Smooth muscle cell of trachea (primary cell): ENCODE data around the gene PUS10. TPM values are rescaled to one million over a fixed set of nuclear protein-coding genes. Genes with fewer than 3 reads are reported as not detected.

ENCODE experiments used
- total RNA-seq: library from RNA; depleted of rRNA; stranded (reverse); fragments of >200 nt; gene quantifications from 2 replicates; pipeline ENCODE4 v1.2.1, GENCODE V29; 2014

The PUS10 gene
- total RNA-seq = 9.6 and 12.4 TPM in 2 replicates

GRCh38 chr2:61017556-61018317, at the start of gene PUS10, which contains the start of gene PEX13:
PUS10 (minus strand) TSS chr2:61018255; CDS start chr2:61011890, 6,365 bp downstream.
PEX13 (plus strand) TSS chr2:61017720; CDS start chr2:61017760, 40 bp downstream.

GRCh38 chr2:61065714-61066709, 48.0 kb upstream of the PUS10 start, which contains the start of gene SANBR:
SANBR (plus strand) TSS chr2:61065871; CDS start chr2:61070351, 4,480 bp downstream.

Other genes with a start within 250 kb of the PUS10 start
- 2.8 and 3.3 TPM in 2 replicates for gene REL, start 136.7 kb downstream of the PUS10 start, total RNA-seq
- 26.0 and 32.4 TPM in 2 replicates for gene PEX13, start 535 bp downstream of the PUS10 start, total RNA-seq
- 11.2 and 13.4 TPM in 2 replicates for gene SANBR, start 47.6 kb upstream of the PUS10 start, total RNA-seq
- 6.5 and 8.9 TPM in 2 replicates for gene C2orf74, start 143.9 kb upstream of the PUS10 start, total RNA-seq